ENCODE results near the gene CSNK1A1L.
"Not testable (repeated sequence)": the region's sequence is repeated elsewhere in the genome, so short reads cannot be mapped to it uniquely, and the experiment has no call there.

The CSNK1A1L gene

GRCh38 chr13:37058910-37059847 is 46.3 kb downstream of the CSNK1A1L start, which contains the start of gene SUPT20H:
Gene SUPT20H (minus strand): TSS chr13:37059688. CDS start chr13:37051490, 8,198 bp downstream.
- DNase-seq (ENCODE audit: low read depth in 2 of 2) = peak; percentile 90 to 93

- DNase-seq (ENCODE audit: low read depth in 2 of 2) = not testable (repeated sequence)
Observed at GRCh38 chr13:37056228-37056627, 49.2 kb downstream of the CSNK1A1L start.
